ENCODE measurements around the gene FBXO40.

DNA sequence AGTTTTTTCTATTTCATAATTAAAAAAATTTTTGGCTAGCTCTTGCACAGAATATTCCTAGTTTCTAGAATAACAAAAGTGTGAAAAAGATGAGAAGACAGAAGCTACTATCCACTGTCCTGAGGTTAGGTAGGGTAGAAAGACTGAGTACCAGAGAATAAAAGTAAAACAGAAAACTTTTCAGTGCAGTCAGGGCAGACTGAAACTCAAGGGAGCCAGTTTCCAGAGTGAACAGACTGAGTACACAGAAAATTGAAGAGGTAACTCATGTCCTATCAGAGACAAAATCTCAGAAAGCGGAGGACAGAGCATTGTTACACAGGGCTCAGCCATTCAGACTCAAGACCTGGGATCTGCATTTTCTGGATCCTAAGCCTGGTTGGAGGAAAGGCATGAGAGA, 8.8 kb upstream of the FBXO40 start:
- TF ChIP-seq STAG1 (CRISPR knock-in tag; IDR thresholded peaks at IDR 0.05; ENCODE audit: borderline replicate concordance) (no peak), POLR2AphosphoS5 (IDR thresholded peaks at IDR 0.05; ENCODE audit: control insufficient read depth, insufficient read depth, low read depth, low read length) (no peak), MAFK (IDR thresholded peaks at IDR 0.05; ENCODE audit: low read length) (no peak), KDM1A (IDR thresholded peaks at IDR 0.05) (no peak), SNRNP70 (optimal IDR thresholded peaks at IDR 0.05; ENCODE audit: low read depth, low read length) (no peak)
- TF ChIP-seq, protein P1, sequence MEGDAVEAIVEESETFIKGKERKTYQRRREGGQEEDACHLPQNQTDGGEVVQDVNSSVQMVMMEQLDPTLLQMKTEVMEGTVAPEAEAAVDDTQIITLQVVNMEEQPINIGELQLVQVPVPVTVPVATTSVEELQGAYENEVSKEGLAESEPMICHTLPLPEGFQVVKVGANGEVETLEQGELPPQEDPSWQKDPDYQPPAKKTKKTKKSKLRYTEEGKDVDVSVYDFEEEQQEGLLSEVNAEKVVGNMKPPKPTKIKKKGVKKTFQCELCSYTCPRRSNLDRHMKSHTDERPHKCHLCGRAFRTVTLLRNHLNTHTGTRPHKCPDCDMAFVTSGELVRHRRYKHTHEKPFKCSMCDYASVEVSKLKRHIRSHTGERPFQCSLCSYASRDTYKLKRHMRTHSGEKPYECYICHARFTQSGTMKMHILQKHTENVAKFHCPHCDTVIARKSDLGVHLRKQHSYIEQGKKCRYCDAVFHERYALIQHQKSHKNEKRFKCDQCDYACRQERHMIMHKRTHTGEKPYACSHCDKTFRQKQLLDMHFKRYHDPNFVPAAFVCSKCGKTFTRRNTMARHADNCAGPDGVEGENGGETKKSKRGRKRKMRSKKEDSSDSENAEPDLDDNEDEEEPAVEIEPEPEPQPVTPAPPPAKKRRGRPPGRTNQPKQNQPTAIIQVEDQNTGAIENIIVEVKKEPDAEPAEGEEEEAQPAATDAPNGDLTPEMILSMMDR (IDR thresholded peaks at IDR 0.05 in 2 of 3, conservative IDR thresholded peaks at IDR 0.05 in 1 of 3; ENCODE audit: insufficient read depth in 2 of 3, low read depth in 1 of 3, low read length in 3 of 3): no peak
